GM19351 (cell line): ENCODE measurements around the gene C10orf71.

Experiments used
- ATAC-seq: cut with Tn5 transposase; IDR thresholded peaks from one replicate; pipeline ENCODE4 v1.9.1; 2021; ENCODE audit warnings: mild to moderate bottlenecking, moderate library complexity; ENCODE audit not compliant: unreplicated experiment

Gene C10orf71

GRCh38 chr10:49298983-49299815 is at the start of gene C10orf71:
C10orf71 (plus strand) TSS chr10:49299170; CDS start chr10:49322546, 23,376 bp downstream.
- ATAC-seq = no peak

GRCh38 chr10:49252313-49253034 is 46.5 kb upstream of the C10orf71 start:
- no peak for ATAC-seq

- ATAC-seq = no peak
These were observed 45.5 kb upstream of the C10orf71 start for GRCh38 chr10:49253340-49253906.

GRCh38 chr10:49254150-49254549 is 44.8 kb upstream of the C10orf71 start:
- no peak for ATAC-seq

- no peak for ATAC-seq
These were observed 44.2 kb upstream of the C10orf71 start for GRCh38 chr10:49254556-49255318.

GRCh38 chr10:49255883-49256282 is 43.1 kb upstream of the C10orf71 start:
- ATAC-seq = no peak

- ATAC-seq = no peak
These were observed 41.8 kb upstream of the C10orf71 start for GRCh38 chr10:49257154-49257553.

GRCh38 chr10:49257626-49258349 is 41.2 kb upstream of the C10orf71 start:
- ATAC-seq = no peak

- ATAC-seq = no peak
These were observed 40.7 kb upstream of the C10orf71 start for GRCh38 chr10:49258350-49258683.

GRCh38 chr10:49260644-49261296 is 38.2 kb upstream of the C10orf71 start:
- no peak for ATAC-seq

GRCh38 chr10:49263591-49263990 is 35.4 kb upstream of the C10orf71 start:
- ATAC-seq = no peak

GRCh38 chr10:49264177-49264677 is 34.7 kb upstream of the C10orf71 start:
- no peak for ATAC-seq

- no peak for ATAC-seq
These were observed 33.1 kb upstream of the C10orf71 start for GRCh38 chr10:49265885-49266284.

GRCh38 chr10:49268185-49268584 is 30.8 kb upstream of the C10orf71 start:
- no peak for ATAC-seq

GRCh38 chr10:49269523-49269922 is 29.4 kb upstream of the C10orf71 start:
- ATAC-seq = no peak

- no peak for ATAC-seq
These were observed 28.4 kb upstream of the C10orf71 start for GRCh38 chr10:49270565-49270964.

GRCh38 chr10:49271346-49271745 is 27.6 kb upstream of the C10orf71 start:
- no peak for ATAC-seq

GRCh38 chr10:49272251-49273081 is 26.5 kb upstream of the C10orf71 start:
- no peak for ATAC-seq

GRCh38 chr10:49273082-49273465 is 25.9 kb upstream of the C10orf71 start:
- no peak for ATAC-seq
